Limb (tissue), 2 donors: ENCODE data around the gene PTGDS.

Experiments used
- DNase-seq, 2 donors: peaks; one replicate each; pipeline ENCODE4 v3.0.0-alpha.2; 2016; ENCODE audit errors: extremely low spot score in 2 of 2

Gene PTGDS

GRCh38 chr9:136945333-136946227 is 31.7 kb upstream of the PTGDS start:
- no peak for DNase-seq

DNA sequence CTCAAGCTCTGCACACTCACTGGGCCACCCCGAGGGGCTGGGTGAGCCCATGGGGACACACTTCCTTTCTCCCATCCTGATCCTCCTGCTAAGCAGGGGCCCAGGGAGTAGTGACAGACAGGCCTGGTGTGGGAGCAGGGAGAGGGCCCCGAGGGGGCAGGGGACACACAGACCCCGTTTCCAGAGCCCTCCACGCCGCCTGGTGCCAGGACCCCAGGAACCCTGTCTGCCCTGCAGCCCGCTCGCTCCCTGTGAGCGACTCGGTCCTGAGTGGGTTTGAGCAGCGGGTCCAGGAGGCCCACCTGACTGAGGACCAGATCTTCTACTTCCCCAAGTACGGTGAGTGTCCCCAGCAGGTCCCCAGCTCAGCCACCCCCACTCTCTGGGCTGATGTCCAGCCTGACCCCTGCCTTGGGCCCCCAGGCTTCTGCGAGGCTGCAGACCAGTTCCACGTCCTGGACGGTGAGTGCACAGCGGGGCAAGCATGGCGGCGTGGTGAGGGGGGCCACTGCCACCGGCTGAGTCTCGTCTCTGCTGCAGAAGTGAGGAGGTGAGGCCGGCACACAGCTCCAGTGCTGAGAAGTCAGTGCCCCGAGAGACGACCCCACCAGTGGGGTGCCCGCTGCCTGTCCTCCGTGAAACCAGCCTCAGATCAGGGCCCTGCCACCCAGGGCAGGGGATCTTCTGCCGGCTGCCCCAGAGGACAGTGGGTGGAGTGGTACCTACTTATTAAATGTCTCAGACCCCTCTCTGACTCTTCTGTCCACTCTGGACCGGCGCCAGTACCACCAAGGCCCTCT is 30.9 kb upstream of the PTGDS start:
- no peak for DNase-seq

DNA sequence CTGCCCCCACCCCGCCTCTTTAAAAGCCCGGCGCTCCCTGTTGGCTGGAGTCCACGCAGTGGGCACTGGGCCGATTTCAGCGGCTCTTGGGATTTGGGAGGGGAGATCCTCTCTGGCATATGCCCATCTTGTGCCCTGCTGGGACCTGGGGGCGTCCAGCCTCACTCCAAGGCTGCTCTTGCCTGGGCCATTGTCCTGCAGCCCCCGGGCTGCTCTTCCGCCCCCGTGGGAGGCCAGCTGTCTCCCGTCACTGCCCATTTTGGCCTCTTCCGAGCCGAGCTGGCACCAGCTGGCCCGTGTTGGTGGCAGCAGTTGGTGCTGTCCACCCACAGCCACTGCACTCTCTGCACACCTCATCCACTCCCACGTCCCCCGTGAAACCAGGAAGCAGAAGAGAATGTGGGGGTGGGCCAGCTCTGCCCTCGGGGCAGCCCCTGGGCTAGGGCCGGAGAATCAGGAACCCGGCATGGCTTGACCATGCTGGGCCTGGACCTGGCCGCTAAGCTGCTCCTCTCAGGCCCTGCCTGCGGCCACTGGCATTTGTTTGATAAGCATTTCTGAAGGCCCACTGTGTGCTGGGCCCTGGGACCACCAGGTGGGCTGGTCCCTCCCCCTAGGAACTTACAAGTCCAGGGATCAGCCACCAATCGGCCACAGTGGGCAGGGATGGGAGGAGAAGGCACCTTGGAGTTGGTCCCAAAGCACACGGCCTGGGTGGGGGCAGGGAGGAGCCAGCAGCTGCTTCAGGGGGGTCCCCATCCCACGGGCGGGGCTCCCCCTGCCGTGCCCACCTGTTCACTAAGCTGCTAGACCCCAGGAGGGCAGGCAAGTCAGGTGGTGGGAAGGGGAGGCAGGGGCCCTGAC is 30.0 kb upstream of the PTGDS start:
- no peak for DNase-seq

GRCh38 chr9:136947955-136948510 is 29.3 kb upstream of the PTGDS start:
- DNase-seq, result no peak

DNA sequence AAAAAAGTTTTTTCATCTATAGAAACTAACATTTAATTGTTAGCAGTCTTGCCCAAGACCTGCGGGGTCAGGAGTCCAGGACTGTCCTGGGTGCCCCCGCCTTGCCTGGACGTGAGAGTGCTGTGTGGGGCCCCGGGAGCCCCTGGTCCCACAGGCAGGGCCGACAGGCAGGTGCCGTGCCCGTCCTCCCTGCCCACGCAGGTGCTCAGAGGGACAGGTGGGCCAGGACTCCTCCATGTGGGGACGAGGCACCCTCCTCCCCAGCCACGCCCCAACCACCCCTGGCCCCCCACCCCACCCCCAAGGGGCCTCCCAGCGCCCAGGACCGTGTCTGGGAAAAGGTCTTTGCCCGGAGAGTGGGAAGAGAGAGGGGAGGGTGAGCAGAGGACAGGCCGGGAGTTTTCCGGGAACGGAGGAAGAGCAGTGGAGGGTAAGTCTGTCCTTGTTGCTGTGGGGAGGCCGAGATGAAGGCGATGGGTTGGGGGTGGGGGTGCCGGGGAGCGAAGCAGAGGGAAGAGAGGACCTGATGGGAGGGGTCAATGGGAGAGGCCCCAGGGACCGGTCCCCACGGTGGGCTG is 28.0 kb upstream of the PTGDS start:
- DNase-seq, result no peak

DNA sequence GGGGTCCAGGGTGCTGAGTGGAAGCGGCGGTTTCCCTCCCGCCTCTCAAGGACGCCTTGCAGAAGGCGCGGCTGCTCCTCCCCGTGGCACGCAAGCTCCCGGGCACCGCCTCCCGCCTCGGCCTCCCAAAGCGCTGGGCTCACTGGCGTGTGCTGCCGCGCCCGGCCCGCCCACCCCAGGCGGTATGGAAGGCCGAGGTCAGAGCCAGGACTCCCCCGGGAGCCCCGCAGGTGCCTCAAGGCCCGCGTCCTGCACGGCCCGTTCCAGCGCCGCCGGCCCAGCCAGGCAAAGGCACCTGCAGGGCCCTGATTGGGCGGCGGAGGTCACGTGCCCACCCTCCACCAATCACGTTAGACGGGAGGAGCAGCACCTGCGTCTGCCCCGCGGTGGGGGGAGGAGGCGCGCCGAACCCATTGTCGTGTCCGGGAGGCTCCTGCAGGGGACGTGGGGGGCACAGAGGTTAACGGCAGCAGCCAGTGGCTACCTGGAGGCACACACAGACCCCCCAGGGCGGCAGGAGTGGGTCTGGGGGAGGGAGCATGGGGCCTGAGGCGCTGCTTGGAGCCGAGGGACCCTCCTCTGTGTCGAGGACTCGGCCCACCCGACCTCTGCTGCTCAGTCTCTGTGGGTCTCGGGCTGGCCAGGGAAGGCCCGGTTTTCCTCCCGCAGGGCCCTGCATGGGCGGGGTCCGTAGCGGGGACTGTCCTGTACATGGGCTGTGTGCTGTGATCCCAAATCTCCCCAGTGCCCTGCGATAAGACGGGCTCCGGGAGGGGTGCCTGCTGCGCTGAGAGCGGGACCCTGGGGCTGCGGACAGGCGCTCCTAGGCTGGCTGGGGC is 27.3 kb upstream of the PTGDS start:
- DNase-seq, result peak; percentile 72 to 95

- no peak for DNase-seq
Measured at GRCh38 chr9:136950656-136951276, 26.5 kb upstream of the PTGDS start.

- no peak for DNase-seq
Measured at GRCh38 chr9:136951541-136952320, 25.6 kb upstream of the PTGDS start, which contains the start of gene LCN12. Gene LCN12, plus strand, starts transcription at chr9:136952273. Its CDS starts 55 bp downstream, at chr9:136952328.

DNA sequence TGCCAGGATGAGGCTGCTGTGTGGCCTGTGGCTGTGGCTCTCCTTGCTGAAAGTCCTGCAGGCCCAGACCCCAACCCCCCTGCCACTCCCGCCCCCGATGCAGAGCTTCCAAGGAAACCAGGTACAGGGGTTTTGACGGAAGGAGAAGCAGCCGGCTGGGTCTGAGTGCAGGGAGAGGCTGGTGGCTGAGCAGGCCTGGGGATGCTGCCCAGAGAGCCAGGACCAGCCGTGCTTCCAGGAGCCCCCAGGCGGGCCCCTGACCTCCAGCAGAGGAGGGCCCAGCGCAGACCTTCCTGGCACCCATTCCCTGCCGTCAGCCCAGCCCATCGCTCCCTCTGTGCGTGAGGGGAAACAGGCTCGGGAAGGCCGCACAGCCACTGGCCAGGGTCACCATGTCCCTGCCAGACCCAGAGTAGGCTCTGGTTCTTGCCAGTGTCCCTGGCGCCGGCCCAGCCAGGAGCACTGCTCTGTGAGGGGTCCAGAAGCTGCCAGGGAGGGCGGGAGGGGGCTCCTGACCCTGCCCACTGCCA is 24.9 kb upstream of the PTGDS start:
- DNase-seq, result no peak

DNA sequence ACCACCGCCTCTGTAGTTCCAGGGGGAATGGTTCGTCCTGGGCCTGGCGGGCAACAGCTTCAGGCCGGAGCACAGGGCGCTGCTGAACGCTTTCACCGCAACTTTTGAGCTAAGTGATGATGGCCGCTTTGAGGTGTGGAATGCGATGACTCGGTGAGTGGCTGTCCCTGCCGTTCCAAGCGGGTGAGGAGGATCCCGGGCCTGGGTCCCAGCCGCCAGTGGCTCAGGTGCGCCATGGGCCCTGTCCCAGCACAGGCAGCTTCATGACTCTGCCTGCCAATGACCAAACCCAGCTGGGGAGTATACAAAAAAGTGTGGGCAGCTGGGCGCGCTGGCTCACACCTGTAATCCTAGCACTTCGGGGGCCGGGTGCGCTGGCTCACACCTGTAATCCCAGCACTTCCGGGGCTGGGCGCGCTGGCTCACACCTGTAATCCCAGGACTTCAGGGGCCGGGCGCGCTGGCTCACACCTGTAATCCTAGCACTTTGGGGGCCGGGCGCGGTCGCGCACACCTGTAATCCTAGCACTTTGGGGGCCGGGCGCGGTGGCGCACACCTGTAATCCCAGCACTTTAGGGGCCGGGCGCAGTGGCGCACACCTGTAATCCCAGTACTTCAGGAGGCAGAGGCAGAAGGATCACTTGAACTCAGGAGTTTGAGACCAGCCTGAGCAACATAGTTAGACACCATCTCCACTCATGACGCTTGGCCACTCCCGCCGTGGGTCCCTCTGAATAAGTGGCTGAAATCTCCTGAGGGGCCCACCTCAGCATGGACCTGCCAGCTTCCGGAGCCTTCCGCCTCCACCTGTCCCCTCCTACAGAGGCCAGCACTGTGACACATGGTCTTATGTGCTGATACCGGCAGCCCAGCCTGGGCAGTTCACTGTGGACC is 24.2 kb upstream of the PTGDS start:
- no peak for DNase-seq

- DNase-seq, result no peak
Measured at GRCh38 chr9:136953771-136954269, 23.5 kb upstream of the PTGDS start.

DNA sequence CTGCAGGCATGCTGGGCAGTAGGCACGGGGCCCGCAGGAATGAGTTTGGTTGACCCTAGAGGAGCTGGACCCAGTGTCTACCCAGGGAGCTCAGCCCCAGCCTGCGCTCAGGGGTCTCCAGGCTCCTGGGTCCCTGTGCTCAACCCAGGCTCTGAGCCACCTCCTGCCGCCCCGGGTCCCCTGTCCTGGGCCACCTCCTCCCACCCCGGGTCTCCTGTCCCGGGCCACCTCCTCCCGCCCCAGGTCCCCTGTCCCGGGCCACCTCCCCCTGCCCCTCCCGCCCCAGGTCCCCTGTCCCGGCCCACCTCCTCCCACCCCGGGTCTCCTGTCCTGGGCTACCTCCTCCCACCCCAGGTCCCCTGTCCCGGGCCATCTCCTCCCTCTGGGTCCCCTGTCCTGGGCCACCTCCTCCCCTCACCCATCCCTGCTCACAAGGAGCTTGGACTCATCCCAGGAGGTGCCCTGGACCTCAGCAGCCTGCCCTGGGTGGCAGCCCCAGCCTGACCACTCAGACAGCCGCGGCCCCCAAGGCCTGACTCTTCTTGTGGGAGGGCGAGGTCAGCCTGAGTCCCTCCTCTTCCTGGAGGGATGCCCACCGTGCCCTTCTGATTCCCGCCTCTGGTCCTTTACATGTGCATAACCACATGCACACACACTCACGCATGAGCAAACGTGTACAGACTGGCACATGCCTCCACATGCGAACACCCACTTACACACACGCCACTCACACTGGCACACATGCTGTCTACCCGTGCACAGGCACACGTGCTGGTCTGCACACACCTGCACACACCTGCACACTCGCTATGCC is 22.8 kb upstream of the PTGDS start:
- DNase-seq, result no peak

GRCh38 chr9:136955202-136955942 is 21.9 kb upstream of the PTGDS start:
- DNase-seq, result no peak

GRCh38 chr9:136955943-136956335 is 21.4 kb upstream of the PTGDS start:
- no peak for DNase-seq

GRCh38 chr9:136956604-136957003 is 20.7 kb upstream of the PTGDS start:
- no peak for DNase-seq

DNA sequence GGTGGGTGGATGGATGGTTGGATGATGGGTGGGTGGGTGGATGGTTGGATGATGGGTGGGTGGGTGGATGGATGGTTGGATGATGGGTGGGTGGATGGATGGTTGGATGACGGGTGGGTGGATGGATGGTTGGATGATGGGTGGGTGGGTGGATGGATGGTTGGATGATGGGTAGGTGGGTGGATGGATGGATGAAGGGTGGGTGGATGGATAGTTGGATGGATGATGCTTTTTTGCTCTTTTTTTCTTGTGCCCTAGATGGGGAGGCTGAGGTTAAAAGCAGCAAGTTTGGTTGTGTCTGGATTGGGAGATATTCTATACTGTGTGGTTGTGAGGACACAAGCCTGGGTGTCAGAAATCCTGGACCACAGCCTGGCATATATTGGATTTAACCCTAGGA is 19.8 kb upstream of the PTGDS start:
- no peak for DNase-seq
